Stimulated activated CD4-positive, alpha-beta T cell treated with anti-CD3 and anti-CD28 coated beads, Interleukin-12 subunit alpha, Interleukin-12 subunit beta, amount 100 ng/mL, for 24 hours (primary cell): ENCODE results near the gene KRTCAP2.
"Not testable (repeated sequence)": the region's sequence is repeated elsewhere in the genome, so short reads cannot be mapped to it uniquely, and the experiment has no call there.

ENCODE experiments used
- DNase-seq, 2 experiments: peaks; one replicate each; pipeline ENCODE4 v3.0.0-alpha.2; 2020; ENCODE audit warnings: low read depth in 2 of 2

KRTCAP2 gene

GRCh38 chr1:155172732-155173477 is at the start of gene KRTCAP2:
Gene KRTCAP2 (minus strand): TSS chr1:155173304. CDS start chr1:155173224, 80 bp downstream.
- DNase-seq: peak; percentile 85 to 94

DNA sequence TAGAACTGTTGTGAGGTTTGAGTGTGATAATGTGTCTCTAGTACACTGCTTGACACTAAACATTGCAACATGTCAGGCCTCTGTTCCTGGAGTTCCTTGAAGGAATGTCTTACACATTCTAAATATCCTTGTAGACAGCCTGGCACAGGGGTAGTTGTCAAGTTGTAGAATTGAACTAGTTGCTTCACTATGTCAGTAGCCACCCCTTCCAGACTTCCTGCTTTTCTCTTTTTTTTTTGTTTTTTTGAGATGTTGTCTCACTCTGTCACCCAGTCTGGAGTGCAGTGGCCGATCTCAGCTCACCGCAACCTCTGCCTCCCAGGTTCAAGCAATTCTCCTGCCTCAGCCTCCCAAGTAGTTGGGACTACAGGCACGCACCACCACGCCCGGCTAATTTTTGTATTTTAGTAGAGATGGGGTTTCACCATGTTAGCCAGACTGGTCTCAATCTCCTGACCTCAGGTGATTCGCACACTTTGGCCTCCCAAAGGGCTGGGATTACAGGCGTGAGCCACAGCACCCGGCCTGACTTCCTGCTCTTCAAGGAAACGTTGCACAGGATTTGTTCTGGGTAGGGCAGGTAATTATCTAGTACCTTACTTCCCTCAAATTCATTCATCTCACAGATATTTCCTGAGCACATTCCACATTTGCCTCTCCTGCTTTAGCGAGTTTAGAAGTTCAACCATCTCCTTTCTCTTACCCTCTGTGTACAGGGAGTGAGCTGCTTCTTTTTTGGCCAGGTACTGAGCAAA is 47.3 kb upstream of the KRTCAP2 start:
- not testable (repeated sequence) for DNase-seq

DNA sequence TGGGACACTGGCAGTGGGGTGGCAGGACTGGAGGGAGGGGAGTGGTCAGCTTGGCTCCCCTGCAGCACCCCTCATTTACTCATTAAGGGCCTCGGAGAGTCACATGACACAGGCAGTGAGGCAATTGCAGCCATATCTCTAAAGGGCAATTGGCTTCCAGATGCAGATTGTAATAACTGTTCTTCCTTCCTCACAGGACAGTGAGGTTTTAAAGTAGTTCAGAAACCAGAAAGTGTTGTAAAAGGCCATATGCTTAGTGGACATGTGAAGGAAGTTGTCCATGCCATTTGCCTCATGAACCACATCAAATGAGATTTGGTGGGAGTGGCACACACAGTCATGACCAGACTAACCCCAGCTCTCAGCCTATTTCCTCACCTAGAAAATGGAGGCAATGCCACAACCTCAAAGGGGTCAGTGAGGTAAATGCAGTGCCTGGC is 46.5 kb upstream of the KRTCAP2 start:
- DNase-seq: no peak

DNA sequence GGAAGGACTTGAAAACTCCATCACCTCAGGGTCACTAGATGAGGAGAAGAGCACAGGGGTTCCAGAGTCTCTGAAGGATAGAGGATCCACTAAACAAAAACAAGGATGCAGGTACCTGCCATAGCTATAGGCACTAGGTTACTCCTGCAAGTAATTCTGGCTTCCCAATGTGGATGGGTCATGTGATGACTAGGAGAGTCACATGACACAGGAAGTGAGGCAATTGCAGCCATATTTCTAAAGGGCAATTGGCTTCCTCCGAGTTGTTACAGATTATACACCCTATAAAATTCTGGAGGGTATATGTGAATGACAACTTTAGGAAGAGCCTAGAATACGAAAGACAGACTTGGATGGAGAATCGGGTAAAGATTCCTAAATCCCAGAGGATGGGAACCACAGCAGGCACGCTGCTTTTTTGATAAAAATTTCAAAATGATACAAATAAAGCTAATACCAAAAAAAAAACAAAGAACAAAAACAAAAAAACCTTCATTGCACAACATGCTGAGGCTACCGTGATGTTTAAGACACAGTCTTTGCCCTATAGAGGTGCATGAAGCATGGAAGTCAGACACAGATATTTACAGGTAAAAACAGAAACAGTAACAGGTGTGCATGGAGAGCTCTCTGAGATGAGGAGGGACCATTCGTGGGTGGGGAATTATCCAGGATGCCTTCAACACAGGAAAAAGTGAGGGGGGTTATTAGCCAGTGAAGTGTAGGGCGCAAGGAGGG is 45.9 kb upstream of the KRTCAP2 start:
- DNase-seq: no peak

GRCh38 chr1:155214702-155215101 is 41.6 kb upstream of the KRTCAP2 start:
- DNase-seq: not testable (repeated sequence)

GRCh38 chr1:155212051-155212440 is 38.9 kb upstream of the KRTCAP2 start:
- not testable (repeated sequence) for DNase-seq

- not testable (repeated sequence) for DNase-seq
These were observed 38.4 kb upstream of the KRTCAP2 start for GRCh38 chr1:155211381-155212050.

GRCh38 chr1:155210314-155211104 is 37.4 kb upstream of the KRTCAP2 start:
- no peak for DNase-seq

DNA sequence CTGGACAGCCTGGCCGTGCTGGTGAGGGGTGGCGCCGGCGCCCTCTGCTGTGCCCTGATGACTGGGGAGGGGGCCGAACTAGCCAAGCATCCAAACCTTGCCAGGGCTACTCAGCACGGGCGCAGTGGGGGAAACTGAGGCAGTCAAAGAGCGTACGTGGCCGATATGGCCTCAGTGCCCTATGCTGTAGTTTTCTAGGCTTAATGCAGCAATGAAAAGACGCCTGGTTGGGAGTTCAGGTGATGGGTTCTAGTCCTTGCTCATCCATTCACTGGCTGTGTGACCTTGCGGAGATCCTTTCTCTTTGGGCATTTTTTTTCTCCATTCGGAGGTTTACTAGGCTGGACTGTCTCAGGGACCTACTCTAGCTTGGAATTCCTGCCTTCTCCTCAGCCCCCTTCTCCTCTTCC is 36.2 kb upstream of the KRTCAP2 start:
- DNase-seq: no peak

DNA sequence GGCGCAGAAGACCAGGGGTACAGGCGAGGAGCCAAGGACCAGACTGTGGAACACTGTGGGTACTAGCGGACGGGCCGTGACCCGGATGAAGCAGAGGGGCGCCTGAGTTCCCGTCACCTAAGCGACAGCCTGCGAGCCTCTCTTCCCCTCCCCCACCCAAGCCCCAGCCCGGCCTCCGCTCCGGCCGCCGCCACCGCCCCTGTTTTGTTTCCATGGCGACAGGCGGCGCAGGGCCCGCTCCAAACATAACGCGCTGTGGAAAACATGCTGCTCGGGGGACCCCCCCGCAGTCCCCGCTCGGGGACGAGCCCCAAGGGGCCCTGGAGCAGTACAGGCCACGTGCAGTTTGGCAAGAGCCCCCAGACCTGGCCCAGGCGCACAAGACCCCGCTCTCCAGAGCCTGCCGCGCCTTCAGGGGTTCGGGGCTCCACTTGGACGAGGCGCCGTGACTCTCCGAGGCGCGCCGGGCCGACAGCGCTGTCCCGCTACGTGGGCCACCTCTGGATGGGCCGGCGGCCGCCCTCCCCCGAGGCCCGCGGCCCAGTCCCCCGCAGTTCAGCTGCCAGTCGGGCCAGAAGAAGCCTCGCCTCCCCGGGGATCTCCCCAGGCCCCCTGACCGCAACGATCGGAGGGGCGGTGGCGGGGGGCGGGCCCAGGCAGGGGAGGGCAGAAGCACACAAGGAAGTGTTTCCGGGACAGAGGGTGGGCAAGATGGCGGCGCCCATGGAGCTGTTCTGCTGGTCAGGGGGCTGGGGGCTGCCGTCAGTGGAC is 35.6 kb upstream of the KRTCAP2 start, which contains the start of gene MTX1:
Gene MTX1, plus strand, starts transcription at position 155 of the 771 bp plus-strand sequence. Its CDS starts 110 bp downstream, at position 265.
- peak; percentile 70 to 84 for DNase-seq

- no peak for DNase-seq
These were observed 34.9 kb upstream of the KRTCAP2 start, which contains the start of gene THBS3 for GRCh38 chr1:155207806-155208540. Gene THBS3 (minus strand): TSS chr1:155207897. CDS start chr1:155207876, 21 bp downstream.

DNA sequence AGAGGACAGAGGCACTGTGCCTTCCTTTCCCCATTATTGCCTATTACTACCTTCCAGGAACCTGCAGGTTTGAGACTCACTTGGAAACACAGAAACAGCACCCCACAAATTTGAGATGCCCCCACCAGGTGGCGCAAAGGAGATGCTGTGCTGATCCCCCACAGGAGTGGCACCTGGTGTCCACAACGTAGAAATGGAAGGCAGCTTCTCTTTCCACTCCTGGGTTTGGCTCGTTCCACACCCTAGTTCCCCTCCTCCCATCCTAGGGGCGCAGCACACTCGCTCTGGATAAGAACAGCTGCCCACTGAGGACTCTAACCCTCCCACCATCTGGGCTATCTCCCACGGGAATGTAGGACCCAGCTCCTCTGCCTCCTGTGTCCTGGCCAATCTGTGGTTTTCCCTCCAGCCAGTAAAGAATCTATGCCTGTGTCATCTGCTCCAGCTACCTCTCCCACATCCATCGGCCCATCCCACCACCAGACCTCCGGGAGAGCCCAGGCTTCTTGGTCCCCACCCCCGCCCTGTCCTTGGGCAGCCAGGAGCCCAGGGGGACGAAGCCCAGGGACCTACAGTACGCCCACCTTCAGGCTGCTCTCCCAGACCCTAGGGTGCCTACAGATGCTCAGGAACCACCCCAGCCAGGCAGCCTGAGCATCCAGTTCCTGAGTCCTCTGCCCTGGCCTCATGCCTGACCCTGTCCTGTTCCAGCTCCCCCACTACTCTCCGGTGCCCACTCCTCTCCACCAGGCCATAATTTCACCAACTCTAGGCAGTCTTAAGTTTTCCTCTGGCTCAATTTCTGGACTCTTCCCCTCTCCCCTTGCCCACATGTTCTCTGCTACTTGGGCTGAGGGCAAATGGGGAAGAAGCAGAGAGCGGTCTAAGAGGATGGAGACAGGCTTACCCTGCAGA is 34.0 kb upstream of the KRTCAP2 start:
- DNase-seq: peak; percentile 75 to 91

DNA sequence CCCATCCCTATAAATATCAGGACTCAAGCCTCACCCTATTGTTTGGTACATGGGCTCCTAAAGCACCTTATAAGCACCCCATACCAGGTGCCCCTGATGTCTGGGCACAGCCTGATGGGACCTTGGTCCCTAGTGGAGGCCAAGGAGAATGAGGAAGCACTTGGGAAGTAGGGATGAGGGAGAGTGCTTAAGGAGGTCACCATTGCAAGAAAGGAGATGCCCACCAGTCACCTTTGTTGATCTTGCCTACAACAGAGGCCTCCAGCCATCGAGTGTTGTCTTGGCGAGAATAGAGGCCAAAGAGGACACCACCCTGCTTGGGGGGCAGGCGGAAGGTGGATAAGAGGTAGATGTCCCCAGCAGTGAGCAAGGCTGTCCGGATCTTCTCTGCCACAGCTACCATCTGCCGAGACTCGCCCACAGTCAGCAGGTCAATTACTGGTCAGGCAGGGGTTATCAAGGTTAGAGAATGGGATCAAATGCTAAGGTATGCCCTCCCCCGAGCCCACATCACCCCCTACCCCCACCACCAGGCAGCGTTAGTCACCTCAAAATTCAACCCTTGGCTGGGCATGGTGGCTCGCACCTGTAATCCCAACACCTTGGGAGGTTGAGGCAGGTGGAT is 33.0 kb upstream of the KRTCAP2 start:
- no peak for DNase-seq

GRCh38 chr1:155205035-155205434 is 31.9 kb upstream of the KRTCAP2 start:
- no peak for DNase-seq

- no peak for DNase-seq
These were observed 29.8 kb upstream of the KRTCAP2 start for GRCh38 chr1:155202731-155203515.

DNA sequence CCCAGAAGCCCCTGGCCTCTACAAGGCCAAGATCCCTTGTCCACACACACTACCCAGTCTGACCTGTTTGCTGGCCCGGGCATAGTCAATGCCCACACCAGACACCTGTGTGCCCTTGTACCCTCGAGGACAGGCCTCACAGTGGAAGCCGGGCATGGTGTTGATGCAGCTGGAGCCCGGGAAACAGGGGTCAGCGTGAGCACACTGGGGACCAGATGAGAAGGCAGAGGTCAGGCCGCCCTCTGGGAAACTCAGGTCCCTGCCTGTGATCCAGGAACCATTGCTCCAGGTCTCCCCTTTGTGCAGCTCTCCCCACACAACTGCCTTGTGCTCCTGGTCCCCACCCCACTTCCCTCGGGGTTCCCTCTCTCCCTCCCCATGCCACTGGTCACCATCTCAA is 29.1 kb upstream of the KRTCAP2 start:
- DNase-seq: no peak

- no peak for DNase-seq
These were observed 27.8 kb upstream of the KRTCAP2 start for GRCh38 chr1:155200920-155201319.
